GM12864 (cell line): ENCODE measurements around the gene ABCD1.

Source experiments
- DNase-seq: peaks from one replicate; pipeline ENCODE4 v3.0.0-alpha.2; 2011; ENCODE audit warnings: low read depth
- H3K4me3 ChIP-seq: 2 replicates; pipeline ENCODE4 v1.5.1; 2011; ENCODE audit warnings: mild to moderate bottlenecking, low read depth, low read length, control low read depth
- CTCF ChIP-seq: IDR thresholded peaks from 2 replicates; pipeline ENCODE4 v1.5.1; 2011; ENCODE audit warnings: low read depth, mild to moderate bottlenecking, moderate library complexity, low read length, control low read depth, inconsistent platforms; ENCODE audit errors: missing control alignments

Gene ABCD1

GRCh38 chrX:153773741-153774575 is 49.3 kb downstream of the ABCD1 start:
- H3K4me3 ChIP-seq = no peak overlapping the region
- no peak for DNase-seq
- TF ChIP-seq CTCF = no peak

GRCh38 chrX:153774576-153775292 is 50.1 kb downstream of the ABCD1 start:
- no peak overlapping the region for H3K4me3 ChIP-seq
- TF ChIP-seq CTCF = no peak
- DNase-seq = no peak

- DNase-seq = no peak
- TF ChIP-seq CTCF = no peak
- H3K4me3 ChIP-seq = no peak overlapping the region
Observed at GRCh38 chrX:153775293-153776119, 50.9 kb downstream of the ABCD1 start.

GRCh38 chrX:153776120-153776599 is 51.5 kb downstream of the ABCD1 start:
- no peak for DNase-seq
- no peak overlapping the region for H3K4me3 ChIP-seq
- no peak for TF ChIP-seq CTCF

GRCh38 chrX:153776611-153777045 is 52.0 kb downstream of the ABCD1 start:
- TF ChIP-seq CTCF = no peak
- no peak for DNase-seq
- no peak overlapping the region for H3K4me3 ChIP-seq

GRCh38 chrX:153777261-153778090 is 52.8 kb downstream of the ABCD1 start:
- DNase-seq = no peak
- no peak overlapping the region for H3K4me3 ChIP-seq
- TF ChIP-seq CTCF = no peak
